Fibroblast of mammary gland (primary cell): ENCODE measurements around the gene RAPSN.

Source experiments
- DNase-seq: peaks from one replicate; pipeline ENCODE4 v3.0.0-alpha.2; 2010; ENCODE audit warnings: low read depth
- H3K4me3 ChIP-seq: 2 replicates; pipeline ENCODE4 v1.5.1; 2011; ENCODE audit warnings: low read depth, mild to moderate bottlenecking, low read length, moderate library complexity; ENCODE audit not compliant: control insufficient read depth
- CTCF ChIP-seq: conservative IDR thresholded peaks from 2 replicates; pipeline ENCODE4 v1.5.1; 2011; ENCODE audit warnings: low read depth, low read length, inconsistent platforms; ENCODE audit not compliant: control insufficient read depth, insufficient read depth

Gene RAPSN

GRCh38 chr11:47445840-47446239 is 3.1 kb downstream of the RAPSN start:
- DNase-seq, result no peak
- no peak for TF ChIP-seq CTCF
- no peak overlapping the region for H3K4me3 ChIP-seq

- TF ChIP-seq CTCF, result no peak
- H3K4me3 ChIP-seq, result no peak overlapping the region
- no peak for DNase-seq
Observed at GRCh38 chr11:47443817-47444216, 5.1 kb downstream of the RAPSN start.

GRCh38 chr11:47443028-47443700 is 5.8 kb downstream of the RAPSN start:
- no peak for DNase-seq
- TF ChIP-seq CTCF, result no peak
- H3K4me3 ChIP-seq, result no peak overlapping the region

- DNase-seq, result no peak
- TF ChIP-seq CTCF, result no peak
- H3K4me3 ChIP-seq, result no peak overlapping the region
Observed at GRCh38 chr11:47442514-47442913, 6.4 kb downstream of the RAPSN start.

GRCh38 chr11:47441421-47441820 is 7.5 kb downstream of the RAPSN start:
- DNase-seq, result no peak
- H3K4me3 ChIP-seq, result no peak overlapping the region
- TF ChIP-seq CTCF, result no peak

- no peak for TF ChIP-seq CTCF
- no peak overlapping the region for H3K4me3 ChIP-seq
- no peak for DNase-seq
Observed at GRCh38 chr11:47440054-47440476, 8.9 kb downstream of the RAPSN start.

- DNase-seq, result no peak
- H3K4me3 ChIP-seq, result no peak overlapping the region
- TF ChIP-seq CTCF, result no peak
Observed at GRCh38 chr11:47438721-47439120, 10.2 kb downstream of the RAPSN start.
